Fibroblast of pulmonary artery (primary cell): ENCODE data around the gene TM4SF5.
A peak's percentile ranks its signal among the peaks of the same experiment; 100 is the strongest.

Experiments
- DNase-seq: peaks from one replicate; pipeline ENCODE4 v3.0.0-alpha.2; 2010; ENCODE audit warnings: low read depth
- H3K4me3 ChIP-seq: replicated peaks from 2 replicates; pipeline ENCODE4 v1.5.1; 2011; ENCODE audit warnings: low read depth, mild to moderate bottlenecking, control low read depth, low read length, moderate library complexity
- TF ChIP-seq, protein P1 (sequence below): IDR thresholded peaks from 2 replicates; pipeline ENCODE4 v1.5.1; 2011; ENCODE audit warnings: mild to moderate bottlenecking, control low read depth, low read length, inconsistent platforms; ENCODE audit errors: missing control alignments

Gene TM4SF5

DNA sequence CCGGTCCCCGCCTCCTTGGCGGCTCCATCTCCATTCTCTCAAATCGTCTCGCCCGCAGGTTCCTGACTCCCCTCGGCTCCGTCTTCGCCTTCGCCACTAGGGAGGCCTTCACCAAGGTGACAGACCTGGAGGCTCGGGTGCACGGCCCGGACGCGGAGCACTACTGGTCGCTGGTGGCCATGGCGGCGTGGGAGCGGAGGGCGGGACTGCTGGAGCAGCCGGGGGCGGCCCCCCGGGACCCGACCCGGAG is 17.9 kb downstream of the TM4SF5 start:
- TF ChIP-seq, protein P1, sequence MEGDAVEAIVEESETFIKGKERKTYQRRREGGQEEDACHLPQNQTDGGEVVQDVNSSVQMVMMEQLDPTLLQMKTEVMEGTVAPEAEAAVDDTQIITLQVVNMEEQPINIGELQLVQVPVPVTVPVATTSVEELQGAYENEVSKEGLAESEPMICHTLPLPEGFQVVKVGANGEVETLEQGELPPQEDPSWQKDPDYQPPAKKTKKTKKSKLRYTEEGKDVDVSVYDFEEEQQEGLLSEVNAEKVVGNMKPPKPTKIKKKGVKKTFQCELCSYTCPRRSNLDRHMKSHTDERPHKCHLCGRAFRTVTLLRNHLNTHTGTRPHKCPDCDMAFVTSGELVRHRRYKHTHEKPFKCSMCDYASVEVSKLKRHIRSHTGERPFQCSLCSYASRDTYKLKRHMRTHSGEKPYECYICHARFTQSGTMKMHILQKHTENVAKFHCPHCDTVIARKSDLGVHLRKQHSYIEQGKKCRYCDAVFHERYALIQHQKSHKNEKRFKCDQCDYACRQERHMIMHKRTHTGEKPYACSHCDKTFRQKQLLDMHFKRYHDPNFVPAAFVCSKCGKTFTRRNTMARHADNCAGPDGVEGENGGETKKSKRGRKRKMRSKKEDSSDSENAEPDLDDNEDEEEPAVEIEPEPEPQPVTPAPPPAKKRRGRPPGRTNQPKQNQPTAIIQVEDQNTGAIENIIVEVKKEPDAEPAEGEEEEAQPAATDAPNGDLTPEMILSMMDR = no peak
- DNase-seq = no peak
- H3K4me3 ChIP-seq = peak overlapping the region; percentile 65

DNA sequence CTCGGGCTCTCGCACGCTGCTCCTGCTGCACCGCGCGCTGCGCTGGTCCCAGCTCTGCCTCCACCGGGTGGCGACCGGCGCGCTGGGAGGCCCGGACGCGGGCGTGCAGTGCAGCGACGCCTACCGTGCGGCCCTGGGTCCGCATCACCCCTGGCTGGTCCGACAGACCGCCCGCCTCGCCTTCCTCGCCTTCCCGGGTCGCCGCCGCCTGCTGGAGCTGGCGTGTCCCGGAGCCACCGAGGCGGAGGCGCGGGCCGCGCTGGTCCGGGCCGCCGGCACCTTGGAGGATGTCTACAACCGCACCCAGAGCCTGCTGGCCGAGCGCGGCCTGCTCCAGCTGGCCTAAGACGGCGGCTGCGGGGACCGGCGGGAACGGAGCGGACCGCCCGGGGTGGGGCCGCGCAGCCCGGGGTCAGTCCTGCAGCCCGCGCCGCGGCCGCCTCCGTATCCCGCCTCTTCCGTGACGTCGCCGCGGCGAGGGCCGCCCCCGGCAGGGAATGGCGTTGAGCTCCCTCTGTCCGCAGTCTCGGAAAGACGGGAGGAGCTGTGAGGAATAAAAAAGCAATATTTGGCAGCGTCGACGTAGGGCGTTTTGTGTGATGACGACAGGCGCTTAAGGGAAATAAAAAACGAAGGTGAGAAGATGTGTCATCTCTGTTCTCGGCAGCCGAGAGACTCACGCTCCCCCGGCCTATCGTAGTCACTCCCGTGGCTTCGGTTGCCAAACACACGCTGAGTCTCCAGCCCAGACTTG is 18.4 kb downstream of the TM4SF5 start:
- peak; percentile 91 for DNase-seq
- H3K4me3 ChIP-seq = peak overlapping the region; percentile 65
- TF ChIP-seq, protein P1 = peak; percentile 35

DNA sequence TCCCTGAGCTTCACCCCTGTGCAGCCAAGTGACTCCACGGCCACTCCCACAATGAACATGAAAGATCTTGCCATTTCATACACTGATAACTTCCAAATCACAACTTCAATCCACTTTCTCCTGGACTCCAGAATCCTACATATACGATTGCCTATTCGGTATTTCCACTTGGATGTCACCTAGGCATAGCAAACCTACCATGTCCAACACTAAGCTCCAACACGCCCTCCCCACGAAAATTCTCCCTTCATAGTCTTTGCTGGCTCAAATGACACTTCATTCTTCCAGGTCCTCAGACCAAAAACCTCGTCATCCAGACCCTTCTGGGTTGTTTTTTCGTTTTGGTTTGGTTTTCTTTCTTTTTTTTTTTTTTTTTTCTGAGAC is 19.0 kb downstream of the TM4SF5 start:
- TF ChIP-seq, protein P1 = no peak
- H3K4me3 ChIP-seq = peak overlapping the region; percentile 65
- no peak for DNase-seq

DNA sequence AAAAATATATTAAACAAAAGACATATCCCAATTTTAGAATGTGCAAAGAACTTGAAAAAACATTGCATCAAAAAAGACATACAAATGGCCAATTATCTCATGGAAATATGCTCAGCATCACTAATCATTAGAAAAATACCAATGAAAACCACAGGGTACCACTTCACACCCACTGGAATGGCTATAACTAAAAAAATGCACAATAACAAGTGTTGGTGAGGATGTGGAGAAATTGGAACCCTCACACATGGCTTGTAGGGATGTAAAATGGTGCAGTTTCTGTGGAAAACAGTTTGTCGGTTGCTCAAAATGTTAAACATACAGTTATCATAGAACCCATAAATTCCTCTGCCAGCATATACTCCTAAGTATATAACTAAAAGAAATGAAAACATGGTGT is 23.5 kb downstream of the TM4SF5 start:
- no peak for DNase-seq
- TF ChIP-seq, protein P1 = no peak
- no peak overlapping the region for H3K4me3 ChIP-seq

DNA sequence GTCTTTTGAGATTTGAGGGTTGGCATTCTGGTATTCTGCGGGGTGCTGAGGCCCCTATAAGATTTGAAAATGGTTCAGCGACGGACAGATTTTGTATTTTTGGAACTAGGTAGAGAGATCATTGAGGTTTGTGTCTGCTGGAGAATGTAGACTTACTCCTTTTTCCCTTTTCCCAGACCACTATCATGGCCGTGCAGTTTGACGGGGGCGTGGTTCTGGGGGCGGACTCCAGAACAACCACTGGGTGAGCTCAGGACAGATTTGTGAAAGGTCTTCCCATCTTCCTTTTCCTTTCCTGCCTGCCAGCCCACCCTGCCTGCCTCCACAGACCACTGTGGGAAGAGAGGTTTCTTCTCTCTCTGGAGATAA is 24.9 kb downstream of the TM4SF5 start:
- TF ChIP-seq, protein P1 = no peak
- DNase-seq = peak; percentile 40

DNA sequence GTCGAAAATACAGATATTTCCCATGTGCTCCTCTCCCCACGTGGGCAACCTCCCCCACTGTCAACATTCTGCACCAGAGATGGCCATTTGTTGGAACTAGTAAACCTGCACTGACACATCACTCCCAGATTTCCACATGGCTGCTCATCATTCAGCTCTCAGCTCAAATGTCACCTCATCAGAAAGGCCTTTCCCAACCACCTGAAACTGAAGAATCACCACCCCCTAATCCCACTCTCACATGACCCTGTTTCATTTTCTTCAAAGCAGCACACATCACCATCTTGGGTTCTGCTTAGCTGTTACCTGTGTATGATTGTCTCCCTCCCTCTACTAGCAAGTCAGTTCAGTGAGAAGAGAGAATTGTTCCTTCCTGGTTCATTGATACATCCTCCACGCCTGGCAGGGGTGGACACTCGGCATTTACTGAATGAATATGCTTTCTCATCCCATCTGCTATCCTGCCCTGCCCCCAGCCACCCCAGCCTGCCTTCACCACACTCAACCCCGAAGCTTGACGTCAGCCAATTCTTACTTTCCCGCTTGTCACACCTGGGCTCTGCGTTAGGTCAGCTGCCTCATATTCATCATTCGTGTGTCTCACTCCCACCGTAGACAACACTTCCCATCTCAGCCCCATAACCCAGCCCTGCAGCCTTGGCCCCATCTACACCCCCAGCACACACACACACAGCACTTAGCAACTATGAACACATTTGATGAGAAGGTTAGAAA is 28.9 kb downstream of the TM4SF5 start:
- no peak for DNase-seq
- H3K4me3 ChIP-seq = no peak overlapping the region
- TF ChIP-seq, protein P1 = no peak

More for the DNA sequence above, 24.9 kb downstream of the TM4SF5 start:
- peak overlapping the region; percentile 100 for H3K4me3 ChIP-seq

DNA sequence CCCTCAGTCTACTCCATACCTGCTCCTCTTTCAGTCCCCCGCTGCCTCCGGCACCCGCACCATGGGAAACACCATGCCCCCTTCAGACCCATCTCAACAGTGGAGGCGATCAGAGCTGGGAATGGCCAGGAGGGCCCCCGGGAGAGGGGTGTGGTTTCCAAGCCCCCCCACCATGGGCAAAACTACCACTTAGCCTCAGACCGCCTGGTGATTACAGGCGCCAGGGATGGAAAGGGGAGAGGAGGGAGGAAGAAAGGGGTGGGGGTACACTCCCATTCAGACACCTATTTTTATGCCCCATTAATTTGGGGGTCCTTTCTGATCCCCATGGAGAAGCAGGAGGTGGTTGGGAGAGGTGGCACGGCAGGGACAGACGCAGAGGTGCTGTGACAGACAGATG is 30.5 kb downstream of the TM4SF5 start, which contains the start of gene C17orf114:
Gene C17orf114, minus strand, starts transcription at position 101 of the 400 bp plus-strand sequence.
- no peak for DNase-seq
- TF ChIP-seq, protein P1 = no peak
- H3K4me3 ChIP-seq = no peak within 1 kb of the TSS
